ENCODE data around the gene SH3PXD2A. TPM values are rescaled to one million over a fixed set of nuclear protein-coding genes. Genes with fewer than 3 reads are reported as not detected.

Gene SH3PXD2A
- total and polyA plus RNA-seq, 2 of the 4 experiments (the other 2 are of a cell fraction): 6.3 to 23.0 TPM

DNA sequence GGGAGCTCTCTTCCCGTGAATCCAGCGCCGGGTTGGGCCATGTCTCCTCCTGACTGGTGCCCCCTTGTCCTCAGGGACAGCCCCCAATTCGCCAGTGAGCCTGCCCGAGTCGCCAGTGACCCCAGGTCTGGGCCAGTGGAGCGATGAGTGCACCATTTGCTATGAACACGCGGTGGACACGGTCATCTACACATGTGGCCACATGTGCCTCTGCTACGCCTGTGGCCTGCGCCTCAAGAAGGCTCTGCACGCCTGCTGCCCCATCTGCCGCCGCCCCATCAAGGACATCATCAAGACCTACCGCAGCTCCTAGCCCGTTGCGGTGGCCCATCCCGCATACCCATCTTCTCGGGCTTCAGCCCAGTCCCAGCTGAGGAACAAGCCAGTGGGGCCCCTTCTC, 265.3 kb downstream of the SH3PXD2A start:
- 93% methylated on average over 3 of the region's 20 CpGs; no CpG with 5 or more reads in 1 of the 2 experiments for WGBS, 2 experiments (ENCODE audit: extremely low coverage in 2 of 2, insufficient read length in 1 of 2)
- DNase-seq (no peak), ATAC-seq (ENCODE audit: low read depth) (no peak)
- H3K27ac ChIP-seq (ENCODE audit: insufficient read depth, low read length): no peak overlapping the region
- H3K4me3 ChIP-seq (ENCODE audit: insufficient read depth, low read depth, low read length): no peak overlapping the region
- H4K91ac ChIP-seq (ENCODE audit: insufficient read depth, low read depth, low read length): no peak overlapping the region
- no peak overlapping the region for H3K9ac ChIP-seq (ENCODE audit: low read depth, low read length)
- in situ Hi-C loops (cut with MboI; ENCODE audit: low sequenced_read_pairs): loop anchor here (10.0 kb wide), 1 partner anchor 265 kb away; the partner anchor contains the start of gene SH3PXD2A
- no TSS peak for BruUV-seq (replicated peaks)
- no peaks in the 10 kb centered on the region; the same call in 1 of the 2 replicates for H3K4me1 ChIP-seq (ENCODE audit: control insufficient read depth, insufficient read depth, low read length)
- H3K27me3 ChIP-seq (ENCODE audit: control insufficient read depth, insufficient read depth, low read length): peaks cover 6% of the 10 kb centered on the region
- H3K4me2 ChIP-seq (ENCODE audit: low read depth, low read length): no peak overlapping the region
- H4K8ac ChIP-seq (ENCODE audit: low read depth in 2 of 2, low read length in 2 of 2): no peak overlapping the region
- H2BK120ac ChIP-seq (ENCODE audit: low read depth, low read length): no peak overlapping the region
- H3K23ac ChIP-seq (ENCODE audit: low read depth, low read length): no peak overlapping the region
- no peak overlapping the region for H3K18ac ChIP-seq (ENCODE audit: low read depth, low read length)
- no peaks in the 10 kb centered on the region for H3K79me1 ChIP-seq (ENCODE audit: low read depth in 1 of 2, low read length in 2 of 2)
- peaks cover 3% of the 10 kb centered on the region; the same call in 1 of the 2 replicates for H3K9me1 ChIP-seq (ENCODE audit: insufficient read depth, low read length)
- peaks cover 13% of the 10 kb centered on the region for H4K20me1 ChIP-seq (ENCODE audit: insufficient read depth, low read length)
- no peak overlapping the region for H2BK20ac ChIP-seq (ENCODE audit: low read depth, low read length)
- H3K9me3 ChIP-seq (ENCODE audit: control insufficient read depth, insufficient read depth, low read length): no peaks in the 10 kb centered on the region; the same call in 1 of the 2 replicates
- H3K14ac ChIP-seq (replicated peaks; ENCODE audit: low read depth, low read length): no peak overlapping the region
- no peak overlapping the region for H2AK5ac ChIP-seq (ENCODE audit: low read depth, low read length)
- H2BK5ac ChIP-seq (ENCODE audit: low read depth, low read length, poor library complexity, severe bottlenecking): no peak overlapping the region
- no peak overlapping the region for H3K56ac ChIP-seq (ENCODE audit: extremely low read depth, insufficient read depth, low read length)
- CTCF ChIA-PET: interaction anchor here (0.9 to 2.2 kb wide), 2 partner anchors 15 to 96 kb away, joined by 3 to 10 read pairs; no protein-coding TSS in a partner anchor
- no peak overlapping the region for H2BK15ac ChIP-seq (ENCODE audit: low read depth, low read length)
- no peak for TF ChIP-seq BHLHE40 (IDR thresholded peaks at IDR 0.05; ENCODE audit: low read depth, low read length)
- TF ChIP-seq MAFK (IDR thresholded peaks at IDR 0.05; ENCODE audit: low read depth, low read length): no peak
- no peak for TF ChIP-seq CEBPB (IDR thresholded peaks at IDR 0.05; ENCODE audit: low read depth, low read length)
- TF ChIP-seq RFX5 (IDR thresholded peaks at IDR 0.05; ENCODE audit: low read depth, low read length): no peak
- TF ChIP-seq MAZ (IDR thresholded peaks at IDR 0.05; ENCODE audit: borderline replicate concordance, low read depth, low read length): no peak
- TF ChIP-seq CHD1 (IDR thresholded peaks at IDR 0.05; ENCODE audit: low read depth, low read length): no peak
- H3K4ac ChIP-seq (ENCODE audit: low read depth, low read length): no peak overlapping the region
- no peak overlapping the region for H4K5ac ChIP-seq (ENCODE audit: low read depth, low read length)
- no peak overlapping the region for H2AK9ac ChIP-seq (replicated peaks; ENCODE audit: low read depth, low read length, poor library complexity)
- H2AFZ ChIP-seq (replicated peaks; ENCODE audit: low read length, poor library complexity): no peak overlapping the region
- dilution Hi-C loops (cut with HindIII; ENCODE audit: low sequenced_read_pairs, unreplicated experiment): no loop called here
- no peaks in the 10 kb centered on the region for H3K36me3 ChIP-seq (ENCODE audit: control insufficient read depth, insufficient read depth, low read length)
- intact Hi-C loops (cut with micrococcal nuclease): loop anchor here (5.0 kb wide), 1 partner anchor 173 kb away; no protein-coding TSS in a partner anchor
- POLR2A ChIA-PET (ENCODE audit: unreplicated experiment): no interaction called here
